Mesendoderm (in vitro differentiated cells): ENCODE data around the gene SOCS6.

Experiments
- DNase-seq: peaks from one replicate; pipeline ENCODE4 v3.0.0; 2013
- H2AK5ac ChIP-seq: 2 replicates; pipeline ENCODE4 v1.6.1; 2013; ENCODE audit warnings: low read length, inconsistent platforms
- H2BK120ac ChIP-seq: 2 replicates; pipeline ENCODE4 v1.6.1; 2013; ENCODE audit warnings: low read depth, mild to moderate bottlenecking, low read length, moderate library complexity, mixed read lengths
- H2BK15ac ChIP-seq: replicated peaks from 2 replicates; pipeline ENCODE4 v1.6.1; 2013; ENCODE audit warnings: low read depth, mild to moderate bottlenecking, moderate library complexity
- H2BK5ac ChIP-seq: 2 replicates; pipeline ENCODE4 v1.6.1; 2013; ENCODE audit warnings: low read length, inconsistent platforms
- H3K18ac ChIP-seq: 2 replicates; pipeline ENCODE4 v1.6.1; 2013; ENCODE audit warnings: mild to moderate bottlenecking, low read length, mixed read lengths
- H3K23ac ChIP-seq: one replicate; pipeline ENCODE4 v1.6.1; 2013; ENCODE audit warnings: low read length
- H3K27ac ChIP-seq: 2 replicates; pipeline ENCODE4 v1.5.1; 2013; ENCODE audit warnings: low read depth, mild to moderate bottlenecking, inconsistent platforms, low read length, moderate library complexity
- H3K27me3 ChIP-seq: 2 replicates; pipeline ENCODE4 v1.6.1; 2013; ENCODE audit warnings: low read length, control low read depth, mild to moderate bottlenecking, inconsistent platforms; ENCODE audit not compliant: insufficient read depth, poor library complexity
- H3K36me3 ChIP-seq: 2 replicates; pipeline ENCODE4 v1.6.1; 2013; ENCODE audit warnings: low read length, inconsistent platforms; ENCODE audit not compliant: control insufficient read depth, insufficient read depth
- H3K4ac ChIP-seq: one replicate; pipeline ENCODE4 v1.6.1; 2013; ENCODE audit warnings: low read depth, mild to moderate bottlenecking, low read length, moderate library complexity
- H3K4me1 ChIP-seq: 2 replicates; pipeline ENCODE4 v1.6.1; 2013; ENCODE audit warnings: low read depth, low read length, inconsistent platforms; ENCODE audit not compliant: control insufficient read depth
- H3K4me2 ChIP-seq: 2 replicates; pipeline ENCODE4 v1.6.1; 2013; ENCODE audit warnings: low read length
- H3K4me3 ChIP-seq: 2 replicates; pipeline ENCODE4 v1.5.1; 2013; ENCODE audit warnings: mild to moderate bottlenecking, low read length
- H3K56ac ChIP-seq: one replicate; pipeline ENCODE4 v1.6.1; 2013; ENCODE audit warnings: low read length
- H3K79me1 ChIP-seq: 2 replicates; pipeline ENCODE4 v1.6.1; 2013; ENCODE audit warnings: low read length, inconsistent platforms
- H3K79me2 ChIP-seq: 2 replicates; pipeline ENCODE4 v1.6.1; 2013; ENCODE audit warnings: mild to moderate bottlenecking, low read length; ENCODE audit not compliant: control insufficient read depth, insufficient read depth
- H3K9ac ChIP-seq: 2 replicates; pipeline ENCODE4 v1.6.1; 2013; ENCODE audit warnings: low read length, inconsistent platforms
- H4K5ac ChIP-seq: one replicate; pipeline ENCODE4 v1.6.1; 2013; ENCODE audit warnings: low read length
- H4K8ac ChIP-seq: one replicate; pipeline ENCODE4 v1.6.1; 2013; ENCODE audit warnings: low read depth, mild to moderate bottlenecking, control low read depth, low read length, moderate library complexity
- WGBS: extraction: QIAGEN DNeasy Blood & Tissue Kit; methylation state at CpG from one replicate; pipeline ENCODE4 v1.1.7; 2013; ENCODE audit warnings: low lambda C conversion rate, missing lambda C conversion rate; ENCODE audit not compliant: insufficient coverage; ENCODE audit errors: extremely low coverage; 5-methylcytosine and 5-hydroxymethylcytosine counted together

SOCS6 gene

GRCh38 chr18:70308555-70309294, 19.9 kb downstream of the SOCS6 start:
- Histone ChIP-seq H3K79me2 (peaks cover 60% of the 10 kb centered on the region), H3K18ac (no peak overlapping the region), H4K5ac (no peak overlapping the region), H4K8ac (no peak overlapping the region), H2BK120ac (no peak overlapping the region), H3K4ac (no peak overlapping the region), H3K36me3 (no peaks in the 10 kb centered on the region), H3K4me1 (no peaks in the 10 kb centered on the region), H3K4me2 (no peak overlapping the region), H3K23ac (no peak overlapping the region), H3K27ac (no peak overlapping the region), H3K79me1 (peaks cover 10% of the 10 kb centered on the region), H3K4me3 (no peak overlapping the region), H2AK5ac (no peak overlapping the region), H3K56ac (no peak overlapping the region), H3K9ac (no peak overlapping the region), H2BK15ac (no peak overlapping the region), H3K27me3 (no peaks in the 10 kb centered on the region), H2BK5ac (no peak overlapping the region)
- WGBS, result no CpG with 5 or more reads among the region's 1 CpG
- no peak for DNase-seq

- no peak overlapping the region for H2BK15ac ChIP-seq
- H3K18ac ChIP-seq, result no peak overlapping the region
- H2AK5ac ChIP-seq, result no peak overlapping the region
- no peak overlapping the region for H3K56ac ChIP-seq
- H3K79me1 ChIP-seq, result peaks cover 10% of the 10 kb centered on the region
- no peak overlapping the region for H2BK5ac ChIP-seq
- H3K4ac ChIP-seq, result no peak overlapping the region
- WGBS, result no CpG with 5 or more reads among the region's 6 CpGs
- no peak for DNase-seq
- no peak overlapping the region for H3K27ac ChIP-seq
- no peaks in the 10 kb centered on the region for H3K27me3 ChIP-seq
- no peak overlapping the region for H3K23ac ChIP-seq
- H3K79me2 ChIP-seq, result peaks cover 51% of the 10 kb centered on the region
- no peaks in the 10 kb centered on the region for H3K4me1 ChIP-seq
- no peak overlapping the region for H4K8ac ChIP-seq
- H3K4me2 ChIP-seq, result no peak overlapping the region
- no peaks in the 10 kb centered on the region for H3K36me3 ChIP-seq
- no peak overlapping the region for H2BK120ac ChIP-seq
- no peak overlapping the region for H3K4me3 ChIP-seq
- H3K9ac ChIP-seq, result no peak overlapping the region
- H4K5ac ChIP-seq, result no peak overlapping the region
Observed at GRCh38 chr18:70310560-70311320, 21.9 kb downstream of the SOCS6 start.

GRCh38 chr18:70311726-70312125, 22.9 kb downstream of the SOCS6 start:
- Histone ChIP-seq H4K5ac (no peak overlapping the region), H2BK120ac (no peak overlapping the region), H3K4me3 (no peak overlapping the region), H3K27me3 (no peaks in the 10 kb centered on the region), H3K56ac (no peak overlapping the region), H3K23ac (no peak overlapping the region), H3K4ac (no peak overlapping the region), H2BK15ac (no peak overlapping the region), H4K8ac (no peak overlapping the region), H2BK5ac (no peak overlapping the region), H3K79me1 (peaks cover 8% of the 10 kb centered on the region), H3K36me3 (no peaks in the 10 kb centered on the region), H3K79me2 (peaks cover 42% of the 10 kb centered on the region), H3K18ac (no peak overlapping the region), H3K4me1 (no peaks in the 10 kb centered on the region), H3K4me2 (no peak overlapping the region), H3K27ac (no peak overlapping the region), H2AK5ac (no peak overlapping the region), H3K9ac (no peak overlapping the region)
- WGBS, result no CpG with 5 or more reads among the region's 2 CpGs
- no peak for DNase-seq

GRCh38 chr18:70313640-70314039, 24.8 kb downstream of the SOCS6 start:
- H3K9ac ChIP-seq, result no peak overlapping the region
- peaks cover 11% of the 10 kb centered on the region for H3K79me1 ChIP-seq
- no peak for DNase-seq
- no peak overlapping the region for H3K18ac ChIP-seq
- no peaks in the 10 kb centered on the region for H3K27me3 ChIP-seq
- H3K4me1 ChIP-seq, result no peaks in the 10 kb centered on the region
- H3K4me3 ChIP-seq, result no peak overlapping the region
- no peak overlapping the region for H3K56ac ChIP-seq
- H3K27ac ChIP-seq, result no peak overlapping the region
- H2BK120ac ChIP-seq, result no peak overlapping the region
- no peaks in the 10 kb centered on the region for H3K36me3 ChIP-seq
- no peak overlapping the region for H3K4ac ChIP-seq
- H2BK15ac ChIP-seq, result no peak overlapping the region
- H2AK5ac ChIP-seq, result no peak overlapping the region
- H4K5ac ChIP-seq, result no peak overlapping the region
- H3K23ac ChIP-seq, result no peak overlapping the region
- H3K79me2 ChIP-seq, result peaks cover 40% of the 10 kb centered on the region
- no CpG with 5 or more reads among the region's 3 CpGs for WGBS
- no peak overlapping the region for H4K8ac ChIP-seq
- H2BK5ac ChIP-seq, result no peak overlapping the region
- no peak overlapping the region for H3K4me2 ChIP-seq

GRCh38 chr18:70314151-70314782, 25.4 kb downstream of the SOCS6 start:
- Histone ChIP-seq H3K9ac (no peak overlapping the region), H3K79me2 (peaks cover 40% of the 10 kb centered on the region), H3K56ac (no peak overlapping the region), H4K5ac (no peak overlapping the region), H3K27ac (no peak overlapping the region), H2BK120ac (no peak overlapping the region), H3K4me1 (no peaks in the 10 kb centered on the region), H4K8ac (no peak overlapping the region), H3K27me3 (no peaks in the 10 kb centered on the region), H3K18ac (no peak overlapping the region), H2BK15ac (no peak overlapping the region), H2BK5ac (no peak overlapping the region), H3K4me3 (no peak overlapping the region), H3K4ac (no peak overlapping the region), H3K23ac (no peak overlapping the region), H3K36me3 (no peaks in the 10 kb centered on the region), H2AK5ac (no peak overlapping the region), H3K4me2 (no peak overlapping the region), H3K79me1 (peaks cover 11% of the 10 kb centered on the region)
- no peak for DNase-seq
- no CpG with 5 or more reads among the region's 6 CpGs for WGBS
